ENCODE data around the gene JAKMIP1.

DNA sequence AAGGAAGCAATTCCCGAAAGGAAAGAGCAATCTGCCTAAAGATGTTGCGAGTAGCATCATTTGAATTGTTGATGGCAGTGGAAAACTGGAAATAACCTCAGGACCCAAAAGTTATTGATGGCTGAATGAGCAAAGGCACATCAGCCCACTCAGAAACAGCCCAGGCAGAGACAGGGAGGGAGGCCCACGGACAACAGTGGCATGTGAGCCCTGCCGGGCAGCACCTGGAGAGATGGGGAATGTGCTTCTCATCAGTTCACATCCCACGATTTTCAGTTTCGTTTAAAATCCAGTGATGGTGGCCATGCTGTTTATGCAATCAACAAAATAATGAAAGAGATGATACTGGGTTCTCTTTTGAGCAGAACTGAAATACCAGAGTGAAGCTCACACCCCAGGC, 80.0 kb downstream of the JAKMIP1 start:
- TF ChIP-seq, protein P1, sequence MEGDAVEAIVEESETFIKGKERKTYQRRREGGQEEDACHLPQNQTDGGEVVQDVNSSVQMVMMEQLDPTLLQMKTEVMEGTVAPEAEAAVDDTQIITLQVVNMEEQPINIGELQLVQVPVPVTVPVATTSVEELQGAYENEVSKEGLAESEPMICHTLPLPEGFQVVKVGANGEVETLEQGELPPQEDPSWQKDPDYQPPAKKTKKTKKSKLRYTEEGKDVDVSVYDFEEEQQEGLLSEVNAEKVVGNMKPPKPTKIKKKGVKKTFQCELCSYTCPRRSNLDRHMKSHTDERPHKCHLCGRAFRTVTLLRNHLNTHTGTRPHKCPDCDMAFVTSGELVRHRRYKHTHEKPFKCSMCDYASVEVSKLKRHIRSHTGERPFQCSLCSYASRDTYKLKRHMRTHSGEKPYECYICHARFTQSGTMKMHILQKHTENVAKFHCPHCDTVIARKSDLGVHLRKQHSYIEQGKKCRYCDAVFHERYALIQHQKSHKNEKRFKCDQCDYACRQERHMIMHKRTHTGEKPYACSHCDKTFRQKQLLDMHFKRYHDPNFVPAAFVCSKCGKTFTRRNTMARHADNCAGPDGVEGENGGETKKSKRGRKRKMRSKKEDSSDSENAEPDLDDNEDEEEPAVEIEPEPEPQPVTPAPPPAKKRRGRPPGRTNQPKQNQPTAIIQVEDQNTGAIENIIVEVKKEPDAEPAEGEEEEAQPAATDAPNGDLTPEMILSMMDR (conservative IDR thresholded peaks at IDR 0.05; ENCODE audit: low read length) = no peak
- no peak for TF ChIP-seq EZH2phosphoT487 (IDR thresholded peaks at IDR 0.05; ENCODE audit: borderline replicate concordance)

Measured in Loucy (cell line).